Measurements from ENCODE around the gene ATF2.
"Not testable (repeated sequence)": the region's sequence is repeated elsewhere in the genome, so short reads cannot be mapped to it uniquely, and the experiment has no call there.

Gene ATF2

GRCh38 chr2:175166216-175166824 is 1.7 kb downstream of the ATF2 start:
- in situ Hi-C loops (cut with MboI; ENCODE audit: low sequenced_read_pairs), result no loop called here

- in situ Hi-C loops (cut with MboI; ENCODE audit: low sequenced_read_pairs), result no loop called here
These were observed 3.8 kb downstream of the ATF2 start for GRCh38 chr2:175164235-175164634.

GRCh38 chr2:175158894-175159293 is 9.1 kb downstream of the ATF2 start:
- in situ Hi-C loops (cut with MboI; ENCODE audit: low sequenced_read_pairs), result no loop called here

GRCh38 chr2:175156534-175156933 is 11.5 kb downstream of the ATF2 start:
- in situ Hi-C loops (cut with MboI; ENCODE audit: low sequenced_read_pairs), result no loop called here

- in situ Hi-C loops (cut with MboI; ENCODE audit: low sequenced_read_pairs), result no loop called here
These were observed 13.3 kb downstream of the ATF2 start for GRCh38 chr2:175154661-175155082.

- in situ Hi-C loops (cut with MboI; ENCODE audit: low sequenced_read_pairs), result no loop called here
These were observed 15.8 kb downstream of the ATF2 start for GRCh38 chr2:175152242-175152641.

- in situ Hi-C loops (cut with MboI; ENCODE audit: low sequenced_read_pairs), result no loop called here
These were observed 16.2 kb downstream of the ATF2 start for GRCh38 chr2:175151791-175152190.

- in situ Hi-C loops (cut with MboI; ENCODE audit: low sequenced_read_pairs), result no loop called here
These were observed 20.8 kb downstream of the ATF2 start for GRCh38 chr2:175147186-175147585.

- in situ Hi-C loops (cut with MboI; ENCODE audit: low sequenced_read_pairs), result no loop called here
These were observed 24.3 kb downstream of the ATF2 start for GRCh38 chr2:175143678-175144077.

GRCh38 chr2:175143191-175143590 is 24.8 kb downstream of the ATF2 start:
- in situ Hi-C loops (cut with MboI; ENCODE audit: low sequenced_read_pairs), result no loop called here

GRCh38 chr2:175140332-175140731 is 27.7 kb downstream of the ATF2 start:
- in situ Hi-C loops (cut with MboI; ENCODE audit: low sequenced_read_pairs), result no loop called here

- in situ Hi-C loops (cut with MboI; ENCODE audit: low sequenced_read_pairs), result no loop called here
These were observed 30.2 kb downstream of the ATF2 start for GRCh38 chr2:175137793-175138192.

- in situ Hi-C loops (cut with MboI; ENCODE audit: low sequenced_read_pairs), result no loop called here
These were observed 31.4 kb downstream of the ATF2 start for GRCh38 chr2:175136334-175137215.

GRCh38 chr2:175135862-175136261 is 32.1 kb downstream of the ATF2 start:
- in situ Hi-C loops (cut with MboI; ENCODE audit: low sequenced_read_pairs), result no loop called here

- in situ Hi-C loops (cut with MboI; ENCODE audit: low sequenced_read_pairs), result no loop called here
These were observed 32.8 kb downstream of the ATF2 start for GRCh38 chr2:175135177-175135576.

- in situ Hi-C loops (cut with MboI; ENCODE audit: low sequenced_read_pairs), result no loop called here
These were observed 36.8 kb downstream of the ATF2 start for GRCh38 chr2:175131252-175131651.

- in situ Hi-C loops (cut with MboI; ENCODE audit: low sequenced_read_pairs), result no loop called here
These were observed 41.3 kb downstream of the ATF2 start for GRCh38 chr2:175126661-175127060.

- in situ Hi-C loops (cut with MboI; ENCODE audit: low sequenced_read_pairs), result no loop called here
These were observed 44.7 kb downstream of the ATF2 start for GRCh38 chr2:175123254-175123653.

GRCh38 chr2:175111200-175111657 is 56.8 kb downstream of the ATF2 start:
- in situ Hi-C loops (cut with MboI; ENCODE audit: low sequenced_read_pairs), result no loop called here

GRCh38 chr2:175108091-175108490 is 59.9 kb downstream of the ATF2 start:
- in situ Hi-C loops (cut with MboI; ENCODE audit: low sequenced_read_pairs), result not testable (repeated sequence)

GRCh38 chr2:175107146-175107545 is 60.9 kb downstream of the ATF2 start:
- in situ Hi-C loops (cut with MboI; ENCODE audit: low sequenced_read_pairs), result no loop called here

- in situ Hi-C loops (cut with MboI; ENCODE audit: low sequenced_read_pairs), result no loop called here
These were observed 64.8 kb downstream of the ATF2 start for GRCh38 chr2:175103191-175103590.
